GM19372 (cell line): ENCODE results near the gene OR2B2.

Source experiments
- ATAC-seq: cut with Tn5 transposase; IDR thresholded peaks from one replicate; pipeline ENCODE4 v1.9.1; 2021; ENCODE audit warnings: mild to moderate bottlenecking, low read depth, moderate library complexity; ENCODE audit not compliant: unreplicated experiment

The OR2B2 gene

GRCh38 chr6:27893836-27894807, 18.1 kb downstream of the OR2B2 start:
- ATAC-seq: no peak

GRCh38 chr6:27893059-27893835, 18.9 kb downstream of the OR2B2 start:
- peak; percentile 47 for ATAC-seq

GRCh38 chr6:27892649-27893058, 19.5 kb downstream of the OR2B2 start:
- no peak for ATAC-seq

GRCh38 chr6:27891320-27891875, 20.8 kb downstream of the OR2B2 start:
- ATAC-seq: no peak

GRCh38 chr6:27890445-27891319, 21.5 kb downstream of the OR2B2 start:
- peak; percentile 40 for ATAC-seq

- no peak for ATAC-seq
Observed at GRCh38 chr6:27889628-27890444, 22.4 kb downstream of the OR2B2 start.

GRCh38 chr6:27889275-27889627, 22.9 kb downstream of the OR2B2 start:
- ATAC-seq: no peak

- ATAC-seq: no peak
Observed at GRCh38 chr6:27888566-27888965, 23.6 kb downstream of the OR2B2 start.

- ATAC-seq: no peak
Observed at GRCh38 chr6:27886073-27886472, 26.1 kb downstream of the OR2B2 start.

- ATAC-seq: no peak
Observed at GRCh38 chr6:27883136-27883535, 29.1 kb downstream of the OR2B2 start.

GRCh38 chr6:27882624-27883023, 29.6 kb downstream of the OR2B2 start:
- ATAC-seq: no peak

- no peak for ATAC-seq
Observed at GRCh38 chr6:27879837-27880236, 32.4 kb downstream of the OR2B2 start.

- no peak for ATAC-seq
Observed at GRCh38 chr6:27874016-27874415, 38.2 kb downstream of the OR2B2 start.

GRCh38 chr6:27873021-27873940, 38.9 kb downstream of the OR2B2 start:
- no peak for ATAC-seq

GRCh38 chr6:27872642-27873020, 39.6 kb downstream of the OR2B2 start:
- no peak for ATAC-seq

GRCh38 chr6:27871924-27872638, 40.1 kb downstream of the OR2B2 start:
- peak; percentile 58 for ATAC-seq

- ATAC-seq: no peak
Observed at GRCh38 chr6:27870291-27870870, 41.8 kb downstream of the OR2B2 start.
